Neural crest cell (in vitro differentiated cells): Measurements from ENCODE around the gene DTNB. TPM values are rescaled to one million over a fixed set of nuclear protein-coding genes. Genes with fewer than 3 reads are reported as not detected.

Experiments
- DNase-seq: peaks from one replicate; pipeline ENCODE4 v3.0.0; 2021; ENCODE audit warnings: low read depth, mixed read lengths, low spot score
- H3K27ac Mint-ChIP-seq: one replicate; pipeline ENCODE4 v1.8.0; 2021; ENCODE audit warnings: mild to moderate bottlenecking, mixed read lengths; ENCODE audit not compliant: unreplicated experiment
- H3K27me3 Mint-ChIP-seq: 2 replicates; pipeline ENCODE4 v1.8.0; 2021; ENCODE audit warnings: low read depth, mild to moderate bottlenecking, mixed read lengths
- H3K36me3 Mint-ChIP-seq: 2 replicates; pipeline ENCODE4 v1.8.0; 2021; ENCODE audit warnings: low read depth, mild to moderate bottlenecking, mixed read lengths
- H3K4me1 Mint-ChIP-seq: 2 replicates; pipeline ENCODE4 v1.8.0; 2021; ENCODE audit warnings: mixed read lengths
- H3K4me3 Mint-ChIP-seq: one replicate; pipeline ENCODE4 v1.8.0; 2021; ENCODE audit warnings: mild to moderate bottlenecking, mixed read lengths
- H3K9me3 Mint-ChIP-seq: 2 replicates; pipeline ENCODE4 v1.8.0; 2021; ENCODE audit warnings: mixed read lengths
- CTCF ChIP-seq: fragments of 200-600 bp; sonication (generic); conservative IDR thresholded peaks from 2 replicates; pipeline ENCODE4 v1.5.0; 2021; ENCODE audit warnings: antibody characterized with exemption, mild to moderate bottlenecking
- total RNA-seq: library from RNA; stranded (reverse); gene quantifications from 2 replicates; pipeline ENCODE4 v1.2.1, GENCODE V29; 2021

Gene DTNB
- total RNA-seq, 1 donor from 2014 or later, result 29.5 TPM

- TF ChIP-seq CTCF, result no peak
- H3K27me3 Mint-ChIP-seq, result no peaks in the 10 kb centered on the region
- no peak overlapping the region for H3K4me3 Mint-ChIP-seq
- H3K36me3 Mint-ChIP-seq, result peaks cover 5% of the 10 kb centered on the region
- no peak overlapping the region for H3K27ac Mint-ChIP-seq
- H3K4me1 Mint-ChIP-seq, result peaks cover 17% of the 10 kb centered on the region
- no peak for DNase-seq
- H3K9me3 Mint-ChIP-seq, result peaks cover 2% of the 10 kb centered on the region
Observed at GRCh38 chr2:25582077-25582830, 91.1 kb downstream of the DTNB start.

DNA sequence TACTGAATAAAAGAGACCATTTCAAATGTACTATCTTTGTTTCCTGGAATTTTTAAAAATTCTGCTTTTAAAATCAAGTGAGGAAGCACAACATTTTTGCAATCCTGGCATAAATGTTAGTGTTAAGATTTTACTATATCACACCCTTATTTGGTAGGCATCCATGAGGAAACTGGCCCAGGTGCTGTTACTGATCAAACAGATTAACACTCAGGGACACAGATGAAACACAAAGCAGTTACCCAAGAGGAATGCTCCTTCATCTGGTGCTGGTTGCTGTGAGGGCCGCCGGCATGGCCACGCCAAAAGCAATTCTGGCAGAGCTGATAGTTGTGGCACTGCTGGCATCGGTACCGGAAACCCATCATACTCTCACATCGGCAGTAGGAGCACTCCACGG lies 96.8 kb downstream of the DTNB start:
- H3K36me3 Mint-ChIP-seq, result no peaks in the 10 kb centered on the region
- no peak for TF ChIP-seq CTCF
- no peaks in the 10 kb centered on the region for H3K4me1 Mint-ChIP-seq
- no peak overlapping the region for H3K27ac Mint-ChIP-seq
- no peak for DNase-seq
- no peak overlapping the region for H3K4me3 Mint-ChIP-seq
- no peaks in the 10 kb centered on the region for H3K27me3 Mint-ChIP-seq
- no peaks in the 10 kb centered on the region for H3K9me3 Mint-ChIP-seq

DNA sequence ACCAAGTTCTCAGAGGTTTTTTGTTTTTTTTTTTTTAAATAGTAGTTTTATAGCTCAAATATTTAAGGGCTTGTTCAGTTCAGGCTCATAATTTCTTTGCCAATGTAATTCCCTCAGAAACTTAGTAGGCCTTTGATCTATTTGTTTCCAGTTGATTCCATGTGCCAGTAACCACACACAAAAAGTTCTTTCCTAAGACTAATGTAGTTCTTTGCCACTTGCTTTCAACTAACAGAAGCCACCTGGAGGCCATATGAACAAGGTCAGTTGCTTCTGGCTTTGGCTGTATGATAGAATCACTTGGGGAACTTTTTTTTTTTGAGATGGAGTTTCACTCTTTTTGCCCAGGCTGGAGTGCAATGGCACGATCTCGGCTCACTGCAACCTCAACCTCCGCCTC lies 100.7 kb downstream of the DTNB start:
- no peak for DNase-seq
- Mint-ChIP-seq H3K9me3 (no peaks in the 10 kb centered on the region), H3K27me3 (no peaks in the 10 kb centered on the region), H3K36me3 (peaks cover 4% of the 10 kb centered on the region), H3K27ac (no peak overlapping the region), H3K4me3 (no peak overlapping the region), H3K4me1 (peaks cover 7% of the 10 kb centered on the region)
- TF ChIP-seq CTCF, result peak; percentile 11

DNA sequence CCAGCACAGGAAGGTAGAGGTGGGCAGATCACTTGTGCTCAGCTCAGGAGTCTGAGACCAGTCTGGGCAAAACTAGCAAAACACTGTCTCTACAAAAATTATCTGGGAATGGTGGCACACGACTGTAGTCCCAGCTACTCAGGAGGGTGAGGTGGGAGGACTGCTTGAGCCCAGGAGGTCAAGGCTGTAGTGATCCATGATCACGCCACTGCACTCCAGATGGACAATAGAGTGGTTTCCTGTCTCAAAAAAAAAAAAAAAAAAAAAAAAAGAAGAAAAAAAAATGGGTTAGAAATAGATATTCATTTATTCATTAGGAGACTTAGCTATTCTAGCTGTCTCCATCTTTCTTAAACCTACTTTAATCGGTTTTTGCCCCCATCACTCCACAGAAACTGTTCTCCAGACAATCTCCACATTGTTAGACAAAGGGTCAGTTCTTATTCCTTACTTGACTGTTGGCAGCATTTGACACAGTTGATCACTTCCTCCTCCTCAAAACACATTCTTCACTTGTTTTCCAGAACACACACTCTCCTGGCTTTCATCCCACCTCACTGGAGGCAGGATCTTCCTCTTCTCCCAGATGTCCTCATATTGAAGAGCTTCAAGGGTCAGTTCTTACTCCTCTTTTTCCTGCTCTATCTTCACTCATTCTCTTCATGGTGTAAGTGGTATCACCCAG lies 103.1 kb downstream of the DTNB start:
- peaks cover 20% of the 10 kb centered on the region for H3K4me1 Mint-ChIP-seq
- H3K9me3 Mint-ChIP-seq, result no peaks in the 10 kb centered on the region
- DNase-seq, result no peak
- peak overlapping the region; percentile 37 for H3K27ac Mint-ChIP-seq
- no peak overlapping the region for H3K4me3 Mint-ChIP-seq
- no peak for TF ChIP-seq CTCF
- H3K27me3 Mint-ChIP-seq, result no peaks in the 10 kb centered on the region
- peaks cover 4% of the 10 kb centered on the region for H3K36me3 Mint-ChIP-seq

- no peak overlapping the region for H3K27ac Mint-ChIP-seq
- H3K4me1 Mint-ChIP-seq, result peaks cover 20% of the 10 kb centered on the region
- no peak for DNase-seq
- H3K27me3 Mint-ChIP-seq, result no peaks in the 10 kb centered on the region
- H3K4me3 Mint-ChIP-seq, result no peak overlapping the region
- peaks cover 6% of the 10 kb centered on the region for H3K36me3 Mint-ChIP-seq
- peak; percentile 70 for TF ChIP-seq CTCF
- H3K9me3 Mint-ChIP-seq, result no peaks in the 10 kb centered on the region
Observed at GRCh38 chr2:25567406-25567805, 106.0 kb downstream of the DTNB start.
